ENCODE measurements around the gene DDOST. TPM values are rescaled to one million over a fixed set of nuclear protein-coding genes. Genes with fewer than 3 reads are reported as not detected.

Gene DDOST
- polyA plus RNA-seq, 1 of the 3 experiments (the other 2 are of a cell fraction): 602 TPM

- TF ChIP-seq NRF1 (IDR thresholded peaks at IDR 0.05; ENCODE audit: low read depth, low read length): no peak
Measured at GRCh38 chr1:20614131-20614579, 47.0 kb downstream of the DDOST start (continued).

GRCh38 chr1:20612221-20612746, 48.9 kb downstream of the DDOST start:
- H3K9me2 ChIP-seq: no peaks in the 10 kb centered on the region
- no peak for DNase-seq

DNA sequence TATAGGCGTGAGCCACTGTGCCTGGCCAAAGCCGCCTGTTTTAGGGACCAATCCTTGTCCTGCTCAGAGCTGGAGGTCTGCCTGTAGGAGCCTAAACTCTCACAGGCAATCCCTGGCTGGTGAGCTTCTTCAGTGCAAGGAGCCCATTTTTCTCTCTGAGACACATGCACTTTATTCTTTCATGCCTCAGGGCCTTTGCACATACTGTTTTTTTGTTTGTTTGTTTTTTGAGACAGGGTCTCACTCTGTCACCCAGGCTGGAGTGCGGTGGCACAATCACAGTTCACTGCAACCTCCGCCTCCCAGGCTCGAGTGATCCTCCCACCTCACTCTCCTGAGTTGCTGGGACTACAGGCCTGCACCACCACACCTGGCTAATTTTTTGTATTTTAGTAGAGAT, 49.5 kb downstream of the DDOST start:
- Histone ChIP-seq H3K9me3 (no peaks in the 10 kb centered on the region), H3K4me1 (ENCODE audit: control insufficient read depth in 1 of 2, insufficient read depth in 2 of 2, low read depth in 1 of 2, low read length in 1 of 2) (peaks cover 6 to 10% of the 10 kb centered on the region in 2 experiments; a peak in 1 of 4 replicates), H3K9ac (no peak overlapping the region), H4K20me1 (ENCODE audit: insufficient read depth) (no peaks in the 10 kb centered on the region), H2AFZ (ENCODE audit: low read depth) (no peak overlapping the region), H3F3A (replicated peaks; ENCODE audit: insufficient read depth) (peaks cover 19% of the 10 kb centered on the region), H3K4me3 (ENCODE audit: low read depth in 2 of 2, low read length in 1 of 2) (no peak overlapping the region), H3K79me2 (ENCODE audit: insufficient read depth) (no peaks in the 10 kb centered on the region), H3K9me2 (no peaks in the 10 kb centered on the region), H3K27ac (ENCODE audit: low read depth in 2 of 2, low read length in 1 of 2) (no peak overlapping the region), H3K36me3 (replicated peaks in 1 of 2; ENCODE audit: control insufficient read depth in 1 of 2, insufficient read depth in 2 of 2, low read length in 1 of 2) (no peaks in the 10 kb centered on the region), H3K4me2 (no peak overlapping the region), H3K27me3 (ENCODE audit: insufficient read depth) (no peaks in the 10 kb centered on the region)
- CTCF ChIA-PET: interaction anchor here (2.7 kb wide), 1 partner anchor 22 kb away, joined by 10 read pairs; the partner anchor contains the start of gene PINK1
- 93% methylated on average over 5 of the region's 5 CpGs for WGBS (ENCODE audit: low lambda C conversion rate)
- DNase-seq: no peak
- POLR2A ChIA-PET: no interaction called here
- TF ChIP-seq GATA2 (CRISPR knock-in tag; IDR thresholded peaks at IDR 0.05): no peak
- TF ChIP-seq, protein P1, sequence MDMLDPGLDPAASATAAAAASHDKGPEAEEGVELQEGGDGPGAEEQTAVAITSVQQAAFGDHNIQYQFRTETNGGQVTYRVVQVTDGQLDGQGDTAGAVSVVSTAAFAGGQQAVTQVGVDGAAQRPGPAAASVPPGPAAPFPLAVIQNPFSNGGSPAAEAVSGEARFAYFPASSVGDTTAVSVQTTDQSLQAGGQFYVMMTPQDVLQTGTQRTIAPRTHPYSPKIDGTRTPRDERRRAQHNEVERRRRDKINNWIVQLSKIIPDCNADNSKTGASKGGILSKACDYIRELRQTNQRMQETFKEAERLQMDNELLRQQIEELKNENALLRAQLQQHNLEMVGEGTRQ (IDR thresholded peaks at IDR 0.05; ENCODE audit: borderline replicate concordance, low read depth, low read length): no peak
- TF ChIP-seq RFX5 (IDR thresholded peaks at IDR 0.05; ENCODE audit: low read length): no peak

More at GRCh38 chr1:20612221-20612746, 48.9 kb downstream of the DDOST start:
- H3K27ac ChIP-seq (ENCODE audit: low read depth in 2 of 2, low read length in 1 of 2): no peak overlapping the region
- no peak overlapping the region for H3K4me3 ChIP-seq (ENCODE audit: low read depth in 2 of 2, low read length in 1 of 2)
- no peaks in the 10 kb centered on the region for H3K36me3 ChIP-seq (replicated peaks in 1 of 2; ENCODE audit: control insufficient read depth in 1 of 2, insufficient read depth in 2 of 2, low read length in 1 of 2)
- ChIA-PET POLR2A (no interaction called here), CTCF (interaction anchor here (2.7 kb wide), 1 partner anchor 21 kb away, joined by 10 read pairs; the partner anchor contains the start of gene PINK1)
- no peaks in the 10 kb centered on the region for H3K27me3 ChIP-seq (ENCODE audit: insufficient read depth)
- WGBS (ENCODE audit: low lambda C conversion rate): 80% methylated on average over 11 of the region's 11 CpGs
- H3K4me1 ChIP-seq (ENCODE audit: control insufficient read depth in 1 of 2, insufficient read depth in 2 of 2, low read depth in 1 of 2, low read length in 1 of 2): peaks cover 6 to 10% of the 10 kb centered on the region in 2 experiments; a peak in 1 of 4 replicates
- TF ChIP-seq, protein P2, sequence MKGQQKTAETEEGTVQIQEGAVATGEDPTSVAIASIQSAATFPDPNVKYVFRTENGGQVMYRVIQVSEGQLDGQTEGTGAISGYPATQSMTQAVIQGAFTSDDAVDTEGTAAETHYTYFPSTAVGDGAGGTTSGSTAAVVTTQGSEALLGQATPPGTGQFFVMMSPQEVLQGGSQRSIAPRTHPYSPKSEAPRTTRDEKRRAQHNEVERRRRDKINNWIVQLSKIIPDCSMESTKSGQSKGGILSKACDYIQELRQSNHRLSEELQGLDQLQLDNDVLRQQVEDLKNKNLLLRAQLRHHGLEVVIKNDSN (IDR thresholded peaks at IDR 0.05; ENCODE audit: borderline replicate concordance, low read depth): no peak
- TF ChIP-seq YY1 (IDR thresholded peaks at IDR 0.05; ENCODE audit: low read depth) (no peak), FOSL2 (IDR thresholded peaks at IDR 0.05; ENCODE audit: borderline replicate concordance, low read depth) (no peak), EZH2phosphoT487 (IDR thresholded peaks at IDR 0.05; ENCODE audit: borderline replicate concordance, low read depth) (no peak), RFX5 (IDR thresholded peaks at IDR 0.05; ENCODE audit: low read length) (no peak), ELF1 (IDR thresholded peaks at IDR 0.05) (no peak), GATA2 (CRISPR knock-in tag; IDR thresholded peaks at IDR 0.05) (no peak), SIN3A (IDR thresholded peaks at IDR 0.05; ENCODE audit: borderline replicate concordance, low read depth, low read length) (no peak), NRF1 (IDR thresholded peaks at IDR 0.05; ENCODE audit: low read depth, low read length) (no peak), SMC3 (IDR thresholded peaks at IDR 0.05; ENCODE audit: low read depth, low read length) (no peak), FOXM1 (IDR thresholded peaks at IDR 0.05; ENCODE audit: low read depth) (no peak)
- TF ChIP-seq, protein P3, sequence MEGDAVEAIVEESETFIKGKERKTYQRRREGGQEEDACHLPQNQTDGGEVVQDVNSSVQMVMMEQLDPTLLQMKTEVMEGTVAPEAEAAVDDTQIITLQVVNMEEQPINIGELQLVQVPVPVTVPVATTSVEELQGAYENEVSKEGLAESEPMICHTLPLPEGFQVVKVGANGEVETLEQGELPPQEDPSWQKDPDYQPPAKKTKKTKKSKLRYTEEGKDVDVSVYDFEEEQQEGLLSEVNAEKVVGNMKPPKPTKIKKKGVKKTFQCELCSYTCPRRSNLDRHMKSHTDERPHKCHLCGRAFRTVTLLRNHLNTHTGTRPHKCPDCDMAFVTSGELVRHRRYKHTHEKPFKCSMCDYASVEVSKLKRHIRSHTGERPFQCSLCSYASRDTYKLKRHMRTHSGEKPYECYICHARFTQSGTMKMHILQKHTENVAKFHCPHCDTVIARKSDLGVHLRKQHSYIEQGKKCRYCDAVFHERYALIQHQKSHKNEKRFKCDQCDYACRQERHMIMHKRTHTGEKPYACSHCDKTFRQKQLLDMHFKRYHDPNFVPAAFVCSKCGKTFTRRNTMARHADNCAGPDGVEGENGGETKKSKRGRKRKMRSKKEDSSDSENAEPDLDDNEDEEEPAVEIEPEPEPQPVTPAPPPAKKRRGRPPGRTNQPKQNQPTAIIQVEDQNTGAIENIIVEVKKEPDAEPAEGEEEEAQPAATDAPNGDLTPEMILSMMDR (IDR thresholded peaks at IDR 0.05): no peak
- no peak overlapping the region for H2AFZ ChIP-seq (ENCODE audit: low read depth)
- H4K20me1 ChIP-seq (ENCODE audit: insufficient read depth): no peaks in the 10 kb centered on the region
- H3K9ac ChIP-seq: no peak overlapping the region
- no peaks in the 10 kb centered on the region for H3K79me2 ChIP-seq (ENCODE audit: insufficient read depth)
- peaks cover 19% of the 10 kb centered on the region for H3F3A ChIP-seq (replicated peaks; ENCODE audit: insufficient read depth)
- no peaks in the 10 kb centered on the region for H3K9me3 ChIP-seq
- no peak overlapping the region for H3K4me2 ChIP-seq

All from SK-N-SH (cell line).